HepG2 (cell line): ENCODE data around the gene CCDC6. TPM values are rescaled to one million over a fixed set of nuclear protein-coding genes. Genes with fewer than 3 reads are reported as not detected.

Experiments
- ATAC-seq: fragments of 200-7000 bp; cut with Tn5 transposase; 3 replicates; pipeline ENCODE4 v1.9.1; 2020; ENCODE audit warnings: mild to moderate bottlenecking, moderate library complexity
- BruUV-seq: library from RNA; stranded (reverse); fragments of 400-500 nt; replicated peaks from 2 replicates; lab custom pipeline; 2021; lab: Mats Ljungman, UMichigan
- CTCF ChIA-PET: fragments of 300-600 bp; formaldehyde crosslinking; extraction: SDS; loops from one replicate; lab custom pipeline; 2021; ENCODE audit warnings: low total read pairs, inconsistent platforms, low intra/inter-chr PET ratio; lab: Yijun Ruan, JAX
- POLR2A ChIA-PET: fragments of 350-600 bp; sonication (Branson Sonifier 250); formaldehyde crosslinking; loops from one replicate; lab custom pipeline; 2020; ENCODE audit warnings: antibody characterized with exemption, inconsistent platforms; lab: Yijun Ruan, JAX
- DNase-seq: peaks from one replicate; pipeline ENCODE4 v3.0.0-alpha.2; 2015; ENCODE audit warnings: low spot score
- FAIRE-seq: peaks from 3 replicates; lab custom pipeline; 2011; peaks lifted over from hg19 to GRCh38; lab: Jason Lieb, UNC
- H2AFZ ChIP-seq: one replicate; pipeline ENCODE4 v1.6.1; 2011; ENCODE audit warnings: low read length, inconsistent platforms
- H3K27ac ChIP-seq: fragments of 300-600 bp; 3 replicates; pipeline ENCODE4 v1.8.0; 2011; ENCODE audit warnings: mixed run types, mild to moderate bottlenecking, mixed read lengths, low read length, inconsistent platforms; ENCODE audit not compliant: insufficient read depth; ENCODE audit errors: extremely low read length
- H3K27me3 ChIP-seq, 2 experiments: fragments of 200-600 bp in 1 of 2; 2 replicates in 1 of 2; 3 replicates in 1 of 2; pipeline versions ENCODE4 v1.6.0 to v1.8.0; 2011; ENCODE audit warnings: low read length in 2 of 2, mild to moderate bottlenecking in 2 of 2, moderate library complexity in 2 of 2, inconsistent platforms in 1 of 2; ENCODE audit not compliant: insufficient read depth in 2 of 2, control insufficient read depth in 1 of 2
- H3K36me3 ChIP-seq, 2 experiments: fragments of 200-600 bp in 1 of 2; replicated peaks in 1 of 2; 2 replicates in 1 of 2; 3 replicates in 1 of 2; pipeline versions ENCODE4 v1.5.1 to v1.8.0; 2011; ENCODE audit warnings: low read length in 2 of 2, inconsistent platforms in 1 of 2; ENCODE audit not compliant: insufficient read depth in 2 of 2, control insufficient read depth in 1 of 2
- H3K4me1 ChIP-seq: 2 replicates; pipeline ENCODE4 v1.5.1; 2012; ENCODE audit warnings: low read length, inconsistent platforms; ENCODE audit not compliant: insufficient read depth
- H3K4me2 ChIP-seq: 2 replicates; pipeline ENCODE4 v1.6.0; 2011; ENCODE audit warnings: low read depth, low read length, inconsistent platforms
- H3K4me3 ChIP-seq, 3 experiments: fragments of 200-600 bp in 1 of 3; sonication (generic), shearing (Covaris generic) in 1 of 3; replicated peaks in 1 of 3; 2 replicates each; pipeline ENCODE4 v1.5.1; 2011 to 2016; ENCODE audit warnings: low read length in 3 of 3, inconsistent platforms in 2 of 3, low read depth in 2 of 3, mild to moderate bottlenecking in 2 of 3, control low read depth in 1 of 3, mixed read lengths in 1 of 3; ENCODE audit not compliant: insufficient read depth in 1 of 3
- H3K79me2 ChIP-seq: one replicate; pipeline ENCODE4 v1.6.1; 2011; ENCODE audit warnings: low read length, inconsistent platforms; ENCODE audit not compliant: insufficient read depth
- H3K9ac ChIP-seq: 2 replicates; pipeline ENCODE4 v1.6.0; 2011; ENCODE audit warnings: mild to moderate bottlenecking, low read depth, low read length, inconsistent platforms; ENCODE audit not compliant: insufficient read depth
- H3K9me3 ChIP-seq: 2 replicates; pipeline ENCODE4 v1.5.1; 2012; ENCODE audit warnings: mild to moderate bottlenecking, low read length
- H4K20me1 ChIP-seq: 2 replicates; pipeline ENCODE4 v1.6.0; 2011; ENCODE audit warnings: inconsistent platforms, mild to moderate bottlenecking, low read length, moderate library complexity; ENCODE audit not compliant: insufficient read depth
- BORCS8-MEF2B ChIP-seq: sonication (generic); formaldehyde crosslinking; IDR thresholded peaks from 2 replicates; pipeline ENCODE4 v1.8.0; 2022; ENCODE audit warnings: mild to moderate bottlenecking, missing genetic modification reagents
- HNRNPUL1 ChIP-seq: fragments of 200-400 bp; formaldehyde crosslinking; IDR thresholded peaks from 2 replicates; pipeline ENCODE4 v1.6.1; 2017; ENCODE audit warnings: low read depth, mild to moderate bottlenecking, low read length, moderate library complexity
- HOXD1 ChIP-seq: sonication (generic); formaldehyde crosslinking; IDR thresholded peaks from 2 replicates; pipeline ENCODE4 v1.5.0; 2020; ENCODE audit warnings: missing genetic modification reagents
- MAFF ChIP-seq: IDR thresholded peaks from 2 replicates; pipeline ENCODE4 v1.6.1; 2011; ENCODE audit warnings: low read depth, low read length, improper control_type of control experiment
- MED13 ChIP-seq: sonication (generic); formaldehyde crosslinking; IDR thresholded peaks from 2 replicates; pipeline ENCODE4 v1.5.0; 2020; ENCODE audit warnings: missing genetic modification reagents
- MTA1 ChIP-seq: sonication (generic); formaldehyde crosslinking; IDR thresholded peaks from 2 replicates; pipeline ENCODE4 v1.4.0; 2020; ENCODE audit warnings: missing genetic modification reagents, mild to moderate bottlenecking, borderline replicate concordance
- NRL ChIP-seq: sonication (generic); formaldehyde crosslinking; IDR thresholded peaks from 2 replicates; pipeline ENCODE4 v1.5.0; 2020; ENCODE audit warnings: missing genetic modification reagents, mild to moderate bottlenecking, moderate library complexity, borderline replicate concordance
- RAD21 ChIP-seq: fragments of 450-650 bp; formaldehyde crosslinking; IDR thresholded peaks from 2 replicates; pipeline ENCODE4 v1.5.0; 2020; ENCODE audit warnings: mild to moderate bottlenecking
- RXRB ChIP-seq: IDR thresholded peaks from 2 replicates; pipeline ENCODE4 v1.6.1; 2016; ENCODE audit warnings: borderline replicate concordance, missing genetic modification reagents, missing compliant biosample characterization
- SMARCC2 ChIP-seq: fragments of 450-650 bp; IDR thresholded peaks from 2 replicates; pipeline ENCODE4 v1.6.1; 2017; ENCODE audit warnings: antibody characterized with exemption, mild to moderate bottlenecking
- ZBTB37 ChIP-seq: sonication (generic); formaldehyde crosslinking; IDR thresholded peaks from 2 replicates; pipeline ENCODE4 v1.4.0; 2020; ENCODE audit warnings: mild to moderate bottlenecking, missing genetic modification reagents
- ZFP1 ChIP-seq: IDR thresholded peaks from 2 replicates; pipeline ENCODE4 v1.6.1; 2016
- ZFP37 ChIP-seq: sonication (generic); formaldehyde crosslinking; IDR thresholded peaks from 2 replicates; pipeline ENCODE4 v1.4.0; 2020; ENCODE audit warnings: missing genetic modification reagents, borderline replicate concordance
- ZNF552 ChIP-seq: sonication (generic); formaldehyde crosslinking; IDR thresholded peaks from 2 replicates; pipeline ENCODE4 v1.9.0; 2022; ENCODE audit warnings: missing genetic modification reagents, mild to moderate bottlenecking, borderline replicate concordance
- ZNF576 ChIP-seq: sonication (generic); formaldehyde crosslinking; IDR thresholded peaks from 2 replicates; pipeline ENCODE4 v1.4.0; 2020; ENCODE audit warnings: mild to moderate bottlenecking, missing genetic modification reagents
- ZNF766 ChIP-seq: sonication (generic); formaldehyde crosslinking; IDR thresholded peaks from 2 replicates; pipeline ENCODE4 v1.5.0; 2020; ENCODE audit warnings: missing genetic modification reagents, borderline replicate concordance
- WGBS: methylation state at CpG from one replicate; pipeline ENCODE4 v1.1.6; 2017; ENCODE audit warnings: low lambda C conversion rate; 5-methylcytosine and 5-hydroxymethylcytosine counted together
- in situ Hi-C: cut with HindIII; loops from 2 replicates; pipeline ENCODE4 v1.10.0; 2017; ENCODE audit warnings: low pct_unique_long_range_greater_than_20kb; ENCODE audit not compliant: extremely low pct_ligation_motif_present
- intact Hi-C: fragments of 100-400 bp; cut with micrococcal nuclease; formaldehyde crosslinking; loops from one replicate; pipeline ENCODE4 v1.10.0; 2022; ENCODE audit not compliant: unreplicated experiment
- polyA plus RNA-seq, 8 experiments: library from polyadenylated mRNA; depleted of rRNA in 3 of 8; stranded (reverse) in 7 of 8; unstranded in 1 of 8; fragments of >200 nt; fragmentation: Illumina TruSeq in 4 of 8; extraction: Trizol in 4 of 8; gene quantifications; 2 replicates each; pipeline versions ENCODE4 v1.2.1 to v1.2.3, GENCODE V29; 2011 to 2016; ENCODE audit warnings: low read depth in 4 of 8, missing spikeins in 1 of 8, mixed read lengths in 1 of 8; ENCODE audit not compliant: insufficient read depth in 1 of 8
- total RNA-seq, 5 experiments: library from RNA; depleted of rRNA; stranded (reverse); fragments of >200 nt; fragmentation: Illumina TruSeq; extraction: Trizol; gene quantifications; 2 replicates each; pipeline ENCODE4 v1.2.3, GENCODE V29; 2016; ENCODE audit warnings: low read depth in 1 of 5

The CCDC6 gene
- total and polyA plus RNA-seq, 2 of the 13 experiments (the other 11 are each of a cell fraction or from before 2014, with no cell fraction given): 17.9 to 18.3 TPM

DNA sequence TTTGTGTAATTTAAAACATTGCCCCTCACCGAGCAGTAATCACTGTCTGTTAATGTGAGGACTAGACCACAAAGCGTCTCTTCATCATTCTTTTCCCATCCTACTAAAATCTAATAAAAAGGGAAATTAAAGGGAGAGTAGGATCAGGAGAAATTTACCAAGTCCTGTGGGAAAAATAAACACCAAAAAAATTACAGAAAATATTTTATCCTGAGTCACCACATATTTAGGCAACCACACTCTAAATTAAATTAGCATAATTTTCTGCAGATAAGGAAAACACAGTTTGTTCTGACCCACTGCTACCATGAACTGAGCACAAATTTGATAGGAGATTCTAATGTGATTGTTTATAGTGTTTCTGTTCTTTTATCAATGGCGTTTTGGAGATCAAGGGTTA lies 49.3 kb downstream of the CCDC6 start:
- ATAC-seq (no peak), FAIRE-seq (no peak), DNase-seq (no peak)
- H3K4me3 ChIP-seq: no peak overlapping the region
- no peak overlapping the region for H2AFZ ChIP-seq
- BruUV-seq: no TSS peak
- H3K36me3 ChIP-seq: no peaks in the 10 kb centered on the region
- intact Hi-C loops: no loop called here
- H3K27ac ChIP-seq: no peak overlapping the region
- H3K9ac ChIP-seq: no peak overlapping the region
- H3K79me2 ChIP-seq: peaks cover 43% of the 10 kb centered on the region
- H4K20me1 ChIP-seq: 0 out of 2 replicates have a peak, but pooled peaks cover 3% of the 10 kb centered on the region
- H3K4me1 ChIP-seq: no peaks in the 10 kb centered on the region
- WGBS: 98% methylated on average over 3 of the region's 3 CpGs
- no peak overlapping the region for H3K4me2 ChIP-seq
- no peaks in the 10 kb centered on the region for H3K27me3 ChIP-seq
- CTCF ChIA-PET: no interaction called here
- TF ChIP-seq SMARCC2: no peak
- no peak for TF ChIP-seq RAD21 (CRISPR knock-in tag)
- no peak for TF ChIP-seq ZNF576 (CRISPR knock-in tag)
- TF ChIP-seq MED13: no peak
- TF ChIP-seq HNRNPUL1: no peak
- no peak for TF ChIP-seq MTA1
- TF ChIP-seq ZFP37 (CRISPR knock-in tag): no peak
- no peak for TF ChIP-seq ZFP1 (CRISPR knock-in tag)
- no peak for TF ChIP-seq RXRB (CRISPR knock-in tag)
- no peak for TF ChIP-seq NRL (CRISPR knock-in tag)
- no peak for TF ChIP-seq ZBTB37 (CRISPR knock-in tag)
- no peak for TF ChIP-seq BORCS8-MEF2B (CRISPR knock-in tag)
- TF ChIP-seq ZNF552 (CRISPR knock-in tag): no peak
- TF ChIP-seq ZNF766 (CRISPR knock-in tag): no peak
- no peak for TF ChIP-seq HOXD1 (CRISPR knock-in tag)
- TF ChIP-seq MAFF: no peak
- POLR2A ChIA-PET: no interaction called here
- in situ Hi-C loops: loop anchor here (25.0 kb wide), 1 partner anchor 180 kb away; no protein-coding TSS in a partner anchor
- H3K9me3 ChIP-seq: no peaks in the 10 kb centered on the region
